Kidney tubule cell (primary cell): ENCODE measurements around the gene RIC1.
A peak's percentile ranks its signal among the peaks of the same experiment; 100 is the strongest.
"Not testable (repeated sequence)": the region's sequence is repeated elsewhere in the genome, so short reads cannot be mapped to it uniquely, and the experiment has no call there.

Experiments
- DNase-seq: peaks from one replicate; pipeline ENCODE4 v3.0.0-alpha.2; 2018; ENCODE audit warnings: low spot score

Gene RIC1, protein sequence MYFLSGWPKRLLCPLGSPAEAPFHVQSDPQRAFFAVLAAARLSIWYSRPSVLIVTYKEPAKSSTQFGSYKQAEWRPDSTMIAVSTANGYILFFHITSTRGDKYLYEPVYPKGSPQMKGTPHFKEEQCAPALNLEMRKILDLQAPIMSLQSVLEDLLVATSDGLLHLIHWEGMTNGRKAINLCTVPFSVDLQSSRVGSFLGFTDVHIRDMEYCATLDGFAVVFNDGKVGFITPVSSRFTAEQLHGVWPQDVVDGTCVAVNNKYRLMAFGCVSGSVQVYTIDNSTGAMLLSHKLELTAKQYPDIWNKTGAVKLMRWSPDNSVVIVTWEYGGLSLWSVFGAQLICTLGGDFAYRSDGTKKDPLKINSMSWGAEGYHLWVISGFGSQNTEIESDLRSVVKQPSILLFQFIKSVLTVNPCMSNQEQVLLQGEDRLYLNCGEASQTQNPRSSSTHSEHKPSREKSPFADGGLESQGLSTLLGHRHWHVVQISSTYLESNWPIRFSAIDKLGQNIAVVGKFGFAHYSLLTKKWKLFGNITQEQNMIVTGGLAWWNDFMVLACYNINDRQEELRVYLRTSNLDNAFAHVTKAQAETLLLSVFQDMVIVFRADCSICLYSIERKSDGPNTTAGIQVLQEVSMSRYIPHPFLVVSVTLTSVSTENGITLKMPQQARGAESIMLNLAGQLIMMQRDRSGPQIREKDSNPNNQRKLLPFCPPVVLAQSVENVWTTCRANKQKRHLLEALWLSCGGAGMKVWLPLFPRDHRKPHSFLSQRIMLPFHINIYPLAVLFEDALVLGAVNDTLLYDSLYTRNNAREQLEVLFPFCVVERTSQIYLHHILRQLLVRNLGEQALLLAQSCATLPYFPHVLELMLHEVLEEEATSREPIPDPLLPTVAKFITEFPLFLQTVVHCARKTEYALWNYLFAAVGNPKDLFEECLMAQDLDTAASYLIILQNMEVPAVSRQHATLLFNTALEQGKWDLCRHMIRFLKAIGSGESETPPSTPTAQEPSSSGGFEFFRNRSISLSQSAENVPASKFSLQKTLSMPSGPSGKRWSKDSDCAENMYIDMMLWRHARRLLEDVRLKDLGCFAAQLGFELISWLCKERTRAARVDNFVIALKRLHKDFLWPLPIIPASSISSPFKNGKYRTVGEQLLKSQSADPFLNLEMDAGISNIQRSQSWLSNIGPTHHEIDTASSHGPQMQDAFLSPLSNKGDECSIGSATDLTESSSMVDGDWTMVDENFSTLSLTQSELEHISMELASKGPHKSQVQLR (N-terminal part only)

DNA sequence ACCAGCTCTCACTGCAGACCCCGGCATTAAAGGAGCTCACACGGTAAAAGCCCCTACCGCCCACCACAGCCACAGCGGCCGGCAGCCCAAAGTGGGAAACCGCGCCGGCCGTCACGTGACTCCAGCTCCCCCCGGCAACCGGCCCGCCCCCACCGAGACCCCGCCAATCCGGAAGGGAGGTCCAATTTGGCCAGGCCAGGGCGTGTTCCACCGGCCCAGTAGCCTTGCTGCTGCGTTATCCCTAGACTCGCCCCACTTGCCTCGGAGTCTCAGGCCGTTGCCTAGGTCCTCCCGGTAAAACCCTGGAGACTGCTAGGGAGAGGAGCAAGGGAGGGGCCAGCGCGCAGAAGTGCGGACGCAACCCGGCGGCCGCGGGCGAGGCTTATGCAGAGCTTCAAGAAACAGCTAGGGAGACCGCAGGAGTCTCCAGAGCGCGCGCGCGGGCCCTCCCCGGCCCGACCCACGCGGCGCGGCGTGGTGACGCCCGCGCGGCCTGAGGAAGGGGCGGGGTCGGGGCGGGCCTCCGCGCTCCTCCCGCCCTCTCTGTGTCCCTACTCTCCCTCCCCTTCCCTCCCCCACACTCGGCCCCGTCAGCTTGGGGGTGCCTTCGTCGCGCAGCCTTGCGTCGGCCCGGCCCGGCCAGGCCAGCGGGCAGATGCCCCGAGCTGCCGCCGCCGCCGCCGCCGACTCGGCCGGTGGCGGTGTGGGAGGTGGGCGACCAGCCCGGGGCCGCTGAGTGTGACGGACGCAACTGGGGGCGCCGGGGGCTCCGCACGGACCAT is at the start of gene RIC1:
Gene RIC1 (plus strand): TSS at position 578 of the 782 bp plus-strand sequence. CDS start 203 bp downstream, at position 781.
- DNase-seq, result peak; percentile 96

DNA sequence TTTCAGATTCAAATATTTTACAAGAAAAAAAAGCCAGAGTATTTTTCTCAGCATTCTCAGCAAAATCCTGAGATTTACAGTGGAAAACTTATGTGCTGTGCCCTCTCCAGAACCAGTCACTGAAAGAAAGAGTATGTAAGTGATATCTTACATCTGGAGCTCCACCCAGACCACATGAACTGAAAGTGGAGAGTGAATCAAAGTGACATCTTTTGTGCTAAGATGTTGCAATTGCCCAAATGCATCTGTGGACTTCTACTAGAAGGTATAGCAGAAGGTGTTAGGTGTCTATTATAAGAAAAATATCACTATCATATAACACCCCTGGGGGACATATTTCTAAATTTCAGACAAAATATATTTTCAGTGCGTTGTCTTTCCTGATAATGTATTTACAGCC is 49.0 kb upstream of the RIC1 start:
- DNase-seq, result no peak

DNA sequence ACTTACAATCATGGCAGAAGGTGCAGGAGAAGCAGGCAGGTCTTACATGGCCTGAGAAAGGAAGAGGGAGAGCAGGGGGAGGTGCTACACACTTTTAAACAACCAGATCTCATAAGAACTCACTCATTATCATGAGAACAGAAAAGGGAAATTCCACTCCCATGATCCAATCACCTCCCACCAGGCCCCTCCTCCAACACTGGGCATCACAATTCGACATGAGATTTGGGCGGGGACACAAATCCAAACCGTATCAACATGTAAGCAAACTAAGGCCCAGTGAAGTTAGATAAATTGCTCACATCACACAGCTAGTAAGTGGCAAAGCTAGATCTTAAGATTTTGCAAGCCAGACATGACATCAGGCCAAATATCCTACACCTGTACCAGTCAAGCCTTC is 48.3 kb upstream of the RIC1 start:
- DNase-seq, result no peak

DNA sequence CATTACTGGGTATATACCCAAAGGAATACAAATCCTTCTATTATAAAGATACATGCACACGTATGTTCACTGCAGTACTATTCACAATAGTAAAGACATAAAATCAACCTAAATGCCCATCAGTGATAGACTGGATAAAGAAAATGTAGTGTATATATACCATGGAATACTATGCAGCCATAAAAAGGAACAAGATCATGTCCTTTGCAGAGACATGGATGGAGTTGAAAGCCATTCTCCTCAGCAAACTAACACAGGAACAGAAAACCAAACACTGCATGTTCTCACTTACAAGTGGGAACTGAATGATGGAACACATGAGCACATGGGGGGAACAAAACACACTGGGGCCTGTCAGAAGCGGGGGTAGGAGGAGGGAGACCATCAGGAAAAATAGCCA is 47.2 kb upstream of the RIC1 start:
- DNase-seq, result not testable (repeated sequence)

DNA sequence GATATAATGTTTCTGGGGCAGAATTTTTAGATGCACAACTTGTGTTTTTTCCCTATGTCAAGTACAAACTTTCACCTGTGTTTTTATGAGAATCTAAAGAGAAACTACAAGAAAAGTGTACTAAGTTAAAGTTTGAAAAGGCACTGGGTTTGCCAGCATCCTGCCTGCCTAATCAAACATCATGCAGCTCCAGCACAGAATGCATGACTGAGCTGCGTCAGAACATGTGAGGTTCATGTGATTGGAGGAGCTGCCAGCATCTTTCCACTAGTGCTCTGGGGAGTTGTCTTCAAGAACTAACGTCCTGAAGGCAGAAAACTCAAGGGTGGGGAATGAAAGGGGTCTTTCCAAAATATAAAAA is 46.1 kb upstream of the RIC1 start:
- DNase-seq, result peak; percentile 80

DNA sequence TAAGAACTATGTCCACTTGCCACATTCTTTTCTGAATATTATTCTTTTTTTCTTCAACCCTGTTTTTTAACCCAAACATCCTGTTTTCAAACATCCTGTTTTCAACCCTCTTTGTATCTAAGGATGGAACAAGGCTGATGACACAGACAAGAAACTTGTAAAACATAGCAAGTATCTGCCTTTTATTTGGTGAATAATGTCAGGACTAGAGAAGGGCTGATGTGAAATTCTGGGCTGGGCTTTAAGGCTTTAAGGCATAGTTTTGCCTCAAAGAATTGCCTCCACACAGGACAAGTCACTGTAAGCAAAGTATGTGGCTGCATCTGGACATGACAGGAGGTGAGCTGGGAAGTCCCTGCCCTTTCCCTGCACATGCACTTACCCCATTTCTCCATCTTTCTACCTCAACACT is 42.5 kb upstream of the RIC1 start:
- peak; percentile 24 for DNase-seq

DNA sequence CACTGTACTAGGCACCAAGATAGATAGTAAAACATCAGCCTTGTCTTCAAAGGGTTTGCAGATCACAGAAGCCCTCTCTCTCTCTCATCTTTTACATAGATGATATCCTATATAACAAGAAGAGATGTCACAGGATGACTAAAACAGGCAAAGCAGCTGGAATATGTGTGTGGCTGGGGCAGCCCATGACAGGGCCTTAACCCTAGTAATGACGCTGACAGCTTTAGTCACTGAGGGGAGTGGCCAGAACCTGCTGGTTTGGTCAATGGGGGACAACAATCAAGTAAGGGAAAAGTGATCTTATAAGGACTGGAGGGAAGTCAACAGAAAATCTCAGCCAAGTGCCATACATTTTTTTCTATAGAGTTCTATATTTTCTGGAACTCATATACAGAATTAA is 41.9 kb upstream of the RIC1 start:
- peak; percentile 66 for DNase-seq

DNA sequence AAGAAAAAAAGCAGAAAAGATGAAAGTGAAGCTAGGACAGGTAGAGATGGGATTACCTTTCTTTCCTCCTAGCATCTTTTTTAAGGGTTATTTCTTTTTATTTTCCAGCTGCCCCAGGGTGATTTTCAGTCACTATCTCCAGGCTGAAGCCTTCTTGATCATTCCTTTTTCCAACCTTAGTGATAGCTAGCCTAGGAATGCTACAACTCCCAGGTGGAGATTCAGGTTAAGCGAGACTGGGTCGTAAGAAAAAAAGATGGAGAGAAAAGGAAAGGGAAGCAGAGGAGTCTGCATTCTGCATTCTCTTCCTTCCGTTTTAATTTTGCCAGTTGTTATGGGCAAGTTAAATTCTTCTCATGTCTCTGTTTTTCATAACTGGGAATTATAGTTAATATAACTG is 36.7 kb upstream of the RIC1 start:
- DNase-seq, result no peak

DNA sequence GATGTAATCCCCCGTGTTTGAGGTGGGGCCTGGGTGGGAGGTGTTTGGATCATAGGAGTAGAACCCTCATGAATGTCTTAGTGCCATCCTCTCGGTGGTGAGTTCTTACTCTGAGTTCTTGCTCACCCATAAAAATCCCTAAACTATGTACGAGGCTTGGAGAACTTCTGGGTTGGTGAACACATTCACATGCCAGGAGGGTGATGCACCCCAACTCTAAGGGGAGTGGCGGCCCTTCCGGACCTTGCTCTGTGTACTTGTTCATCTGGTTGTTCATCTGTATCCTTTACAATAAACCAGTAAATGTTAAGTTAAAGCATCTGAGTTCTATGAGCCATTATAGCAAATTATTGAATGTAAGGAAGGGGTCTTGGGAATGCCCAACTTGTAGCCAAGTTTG is 36.0 kb upstream of the RIC1 start:
- DNase-seq, result no peak

DNA sequence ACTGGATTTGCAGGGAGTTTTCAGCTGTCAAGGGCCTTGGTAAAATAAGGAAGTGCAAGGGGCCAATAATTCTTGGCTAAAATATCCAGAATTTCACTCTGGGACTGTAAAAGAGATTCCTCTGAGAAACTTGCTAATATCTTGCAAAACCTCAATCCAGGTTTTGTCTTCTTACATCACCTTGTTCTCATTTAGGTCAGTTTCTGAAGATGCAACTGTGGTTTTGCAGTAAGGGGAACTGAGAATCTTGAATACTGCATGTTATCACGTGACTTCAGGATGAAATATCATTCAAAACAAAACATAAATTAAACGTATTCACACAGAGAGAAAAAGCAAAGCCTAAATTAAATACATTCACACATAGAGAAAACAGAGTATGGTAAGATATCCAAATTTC is 35.0 kb upstream of the RIC1 start:
- no peak for DNase-seq

DNA sequence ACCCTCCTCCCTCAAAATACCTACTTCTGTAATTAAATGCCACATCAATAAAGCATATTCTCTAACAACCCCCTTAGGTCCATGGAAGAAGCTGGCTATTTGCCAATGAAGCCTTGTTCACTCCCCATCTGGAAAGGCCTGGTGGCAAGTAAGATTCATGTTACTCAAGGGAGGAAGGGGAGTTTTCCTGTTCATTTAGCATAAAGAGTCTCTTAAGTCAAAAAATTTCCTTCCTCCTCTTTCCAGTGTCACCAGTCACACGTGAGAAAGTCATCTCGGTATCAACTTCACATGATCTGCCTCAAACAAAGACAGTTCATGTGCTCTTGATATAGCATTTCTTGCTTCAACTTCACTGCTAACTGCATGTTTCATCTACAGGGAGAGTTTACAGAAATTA is 32.7 kb upstream of the RIC1 start:
- DNase-seq, result no peak

DNA sequence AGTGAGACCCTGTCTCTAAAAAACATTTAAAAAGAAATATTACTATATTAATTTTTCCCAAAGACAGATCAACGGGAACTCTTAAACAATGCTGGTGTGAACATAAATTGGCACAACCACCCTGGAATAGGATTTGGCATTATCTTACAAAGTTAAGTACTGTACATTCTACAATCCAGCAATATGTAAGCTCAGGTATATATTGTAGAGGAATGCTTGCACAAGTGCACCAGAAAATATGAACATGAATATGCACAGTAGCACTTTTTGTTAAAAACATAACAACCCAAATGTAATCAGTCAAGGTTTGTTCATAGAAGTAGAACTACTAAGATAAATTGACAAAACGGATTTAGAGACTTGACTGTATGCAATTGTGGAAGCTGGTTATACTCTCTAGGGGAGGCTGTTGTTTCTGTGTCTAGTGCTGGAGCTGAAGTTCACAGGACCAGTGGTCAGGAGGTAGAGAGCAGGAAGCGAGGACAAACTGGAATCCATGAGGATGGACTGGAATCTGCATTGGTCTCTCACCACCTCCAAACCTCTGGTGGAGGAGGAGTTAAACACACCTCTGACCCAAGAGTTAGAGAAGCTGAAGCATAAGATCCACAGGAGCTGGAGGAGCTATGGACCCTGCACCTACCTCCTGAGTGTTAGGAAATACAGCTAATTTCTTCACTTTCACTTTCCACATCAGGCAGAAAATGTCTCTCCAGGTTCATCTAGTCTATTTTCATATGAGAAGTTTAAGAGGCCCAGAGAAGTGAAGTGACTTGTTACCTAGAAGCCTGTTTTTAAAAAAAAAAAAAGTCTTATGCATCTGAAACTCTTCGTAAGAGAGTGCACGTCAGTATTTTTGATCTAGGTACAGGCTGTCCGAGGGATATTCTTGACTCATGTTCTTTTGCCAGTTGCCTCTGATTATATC is 20.3 kb upstream of the RIC1 start:
- peak; percentile 38 for DNase-seq

DNA sequence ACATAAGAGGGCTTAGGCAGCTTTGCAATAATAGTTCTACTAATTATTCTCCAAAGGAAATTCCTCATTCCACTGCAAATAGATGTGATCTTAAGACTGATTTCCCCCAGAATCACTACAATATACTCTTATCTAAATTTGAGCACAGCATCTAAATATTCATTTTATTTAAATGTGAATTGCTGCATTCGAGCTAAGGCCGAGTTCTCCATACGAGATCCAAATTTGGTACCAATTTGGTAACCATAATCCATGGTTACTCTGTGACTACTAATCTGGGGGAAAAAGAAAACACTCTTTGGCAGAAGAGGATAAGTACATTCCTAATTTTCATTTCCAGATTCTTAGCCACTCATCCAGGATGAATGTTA is 19.7 kb upstream of the RIC1 start:
- DNase-seq, result no peak

DNA sequence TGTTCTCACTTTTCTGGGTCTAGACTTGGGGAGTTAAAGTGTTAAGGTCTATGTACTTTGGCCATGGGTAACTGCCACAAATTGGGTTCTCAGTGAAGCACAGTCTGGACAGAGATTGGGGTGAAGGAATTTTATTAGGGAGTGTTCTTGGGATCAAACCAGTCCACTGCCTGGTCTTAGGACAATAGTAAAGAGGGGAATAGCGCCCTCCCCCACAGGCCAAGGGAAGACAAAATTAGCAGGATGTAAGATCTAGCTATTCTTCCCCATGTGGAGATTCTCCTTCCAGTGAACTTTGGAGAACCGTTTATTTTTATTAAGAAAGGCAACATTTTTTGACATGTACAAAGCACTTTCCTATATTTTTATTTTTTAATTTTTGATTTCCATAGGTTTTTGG is 18.4 kb upstream of the RIC1 start:
- no peak for DNase-seq

DNA sequence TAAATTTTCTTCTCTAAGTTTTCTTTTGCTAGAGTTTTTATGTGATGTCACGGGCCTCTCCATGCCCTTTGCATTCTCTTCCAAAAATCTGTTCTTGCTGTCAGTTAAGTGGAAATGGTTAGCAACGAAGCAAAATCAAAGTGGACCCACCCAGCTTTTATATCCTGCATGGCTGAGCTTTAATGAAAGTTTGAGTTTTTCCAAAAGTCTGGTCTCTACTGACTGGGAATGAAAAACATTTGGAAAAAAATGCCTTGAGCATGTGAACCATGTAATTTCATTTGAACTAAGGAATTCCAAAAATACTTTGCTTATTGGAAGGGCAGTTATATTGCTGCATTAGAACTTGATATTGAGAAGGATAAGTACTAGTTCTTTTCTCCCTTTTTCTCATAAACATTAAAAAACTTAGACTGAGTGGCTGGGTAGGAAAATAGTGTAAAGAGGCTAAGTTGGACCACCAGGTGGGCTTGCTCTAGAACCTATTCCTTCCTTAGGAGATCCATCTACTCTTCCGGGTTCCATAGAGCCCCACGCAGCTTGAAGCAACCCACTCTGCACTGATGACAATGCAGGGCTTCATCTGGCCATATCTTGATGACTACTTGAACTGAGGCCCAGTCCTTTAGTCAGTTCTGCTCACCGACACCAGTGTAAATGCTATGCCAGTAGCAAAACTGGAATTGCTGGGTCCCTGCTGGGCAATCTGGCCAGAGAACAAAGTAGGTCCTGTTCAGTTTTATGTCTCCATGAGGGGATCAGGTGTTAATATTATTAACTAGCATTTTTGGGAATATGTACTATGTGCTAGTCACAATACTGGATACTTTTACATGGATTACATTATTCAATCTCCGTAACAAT is 17.4 kb upstream of the RIC1 start:
- no peak for DNase-seq

DNA sequence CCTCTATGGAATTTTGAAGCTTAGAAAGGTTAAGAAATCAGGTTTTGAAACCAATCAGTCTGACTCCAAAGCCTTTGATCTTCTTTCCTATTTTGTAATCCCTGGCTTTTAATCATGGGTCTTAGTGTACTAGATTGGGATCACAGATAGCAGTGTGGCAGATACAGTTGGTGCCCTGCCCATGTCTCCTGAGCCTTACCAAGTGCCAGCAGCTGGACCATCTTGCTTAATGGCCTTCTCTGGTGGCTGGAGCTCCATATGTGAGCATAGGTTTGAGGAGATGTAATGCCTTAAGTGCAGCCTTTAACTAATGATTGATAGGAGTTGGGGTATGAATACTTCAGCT is 16.7 kb upstream of the RIC1 start:
- DNase-seq, result no peak

DNA sequence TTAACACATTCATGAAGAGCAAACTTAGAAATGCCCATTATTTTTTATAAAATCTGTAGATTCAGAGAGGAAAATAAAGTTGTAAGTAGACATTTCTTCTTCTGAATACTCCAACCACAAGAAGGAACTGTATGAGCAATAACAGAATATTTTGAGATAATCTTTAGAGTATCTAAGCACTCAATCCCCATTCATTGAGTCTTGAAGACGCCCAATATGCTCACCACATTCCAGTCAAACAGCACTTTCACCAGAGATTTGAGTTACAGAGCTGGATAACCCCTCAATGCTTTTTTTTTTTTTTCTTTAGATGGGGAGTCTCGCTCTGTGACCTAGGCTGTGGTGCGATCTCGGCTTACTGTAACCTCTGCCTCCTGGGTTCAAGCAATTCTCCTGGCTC is 14.7 kb upstream of the RIC1 start:
- DNase-seq, result no peak

DNA sequence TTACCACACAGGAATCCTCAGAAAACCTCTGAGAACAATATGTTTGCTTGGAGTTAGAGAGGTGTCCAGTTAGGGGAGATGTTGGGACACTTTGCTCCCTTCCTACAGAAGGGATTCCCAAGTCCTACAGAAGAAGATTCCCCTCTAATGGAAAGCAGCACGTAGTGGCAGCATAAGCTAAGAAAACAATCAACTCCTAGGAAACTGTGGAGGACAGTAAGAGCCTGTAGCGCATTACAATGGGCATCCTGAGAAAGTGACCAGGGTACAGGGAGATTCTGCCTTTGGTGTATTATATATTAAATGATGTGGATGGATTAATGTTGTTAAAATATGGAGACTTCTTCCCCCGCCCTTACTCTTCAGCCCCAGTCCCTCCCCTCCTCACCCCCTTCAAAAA is 13.9 kb upstream of the RIC1 start:
- no peak for DNase-seq

DNA sequence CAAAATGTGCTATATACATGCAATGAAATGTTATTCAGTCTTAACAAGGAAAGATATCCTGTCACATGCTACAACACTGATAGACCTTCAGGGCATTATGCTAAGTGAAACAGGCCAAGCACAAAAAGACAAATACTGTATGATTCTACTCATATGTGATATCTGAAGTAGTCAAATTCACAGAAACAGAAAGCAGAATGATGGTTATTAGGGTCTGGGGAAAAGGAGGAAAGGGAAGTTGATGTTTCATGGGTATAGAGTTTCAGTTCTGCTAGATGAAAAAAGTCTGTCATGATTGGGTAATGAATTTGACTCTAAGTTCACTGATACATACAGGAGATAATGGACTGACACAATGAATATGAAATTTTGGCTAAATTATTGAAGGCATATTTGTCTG is 11.2 kb upstream of the RIC1 start:
- DNase-seq, result no peak

DNA sequence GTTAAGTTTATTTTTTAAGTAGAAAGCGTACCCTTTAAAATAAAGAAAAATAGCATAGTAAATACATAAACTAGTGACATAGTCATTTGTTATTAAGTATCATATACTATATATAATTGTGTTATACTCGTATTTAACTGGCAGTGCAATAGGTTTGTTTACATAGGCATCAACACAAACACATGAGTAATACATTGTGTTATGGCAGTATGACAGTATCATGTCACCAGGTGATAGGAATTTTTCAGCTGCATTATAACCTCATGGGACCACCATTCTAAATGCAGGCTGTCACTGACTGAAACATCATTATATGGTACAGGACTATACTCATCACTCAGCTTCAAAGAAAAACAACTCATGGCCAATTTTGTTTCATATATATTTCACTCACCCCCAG is 8.4 kb upstream of the RIC1 start:
- no peak for DNase-seq
